IPS-18c (cell line): ENCODE data around the gene TBC1D22A.

Source experiments
- H3K4me3 ChIP-seq: 2 replicates; pipeline ENCODE4 v1.7.0; 2013; ENCODE audit warnings: low read depth, mild to moderate bottlenecking, low read length, moderate library complexity; ENCODE audit not compliant: insufficient read depth
- H3K9me3 ChIP-seq: one replicate; pipeline ENCODE4 v1.6.1; 2013; ENCODE audit warnings: mild to moderate bottlenecking, low read length, moderate library complexity; ENCODE audit not compliant: control insufficient read depth, insufficient read depth

The TBC1D22A gene

DNA sequence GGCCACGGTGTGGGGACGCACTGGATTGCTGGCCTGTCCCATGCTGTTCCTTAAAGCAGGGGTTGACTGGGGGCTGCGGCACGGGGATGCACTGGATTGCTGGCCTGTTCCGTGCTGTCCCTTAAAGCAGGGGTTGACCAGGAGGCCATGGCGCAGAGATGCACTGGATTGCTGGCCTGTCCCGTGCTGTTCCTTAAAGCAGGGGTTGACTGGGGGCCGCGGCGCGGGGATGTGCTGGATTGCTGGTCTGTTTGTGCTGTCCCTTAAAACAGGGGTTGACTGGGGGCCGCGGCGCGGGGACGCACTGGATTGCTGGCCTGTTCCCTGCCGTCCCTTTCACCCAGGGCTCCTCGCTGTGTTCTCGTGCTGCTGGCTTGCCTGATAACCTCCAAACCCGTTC, 383.4 kb downstream of the TBC1D22A start:
- no peaks in the 10 kb centered on the region for H3K9me3 ChIP-seq
- no peak overlapping the region for H3K4me3 ChIP-seq

DNA sequence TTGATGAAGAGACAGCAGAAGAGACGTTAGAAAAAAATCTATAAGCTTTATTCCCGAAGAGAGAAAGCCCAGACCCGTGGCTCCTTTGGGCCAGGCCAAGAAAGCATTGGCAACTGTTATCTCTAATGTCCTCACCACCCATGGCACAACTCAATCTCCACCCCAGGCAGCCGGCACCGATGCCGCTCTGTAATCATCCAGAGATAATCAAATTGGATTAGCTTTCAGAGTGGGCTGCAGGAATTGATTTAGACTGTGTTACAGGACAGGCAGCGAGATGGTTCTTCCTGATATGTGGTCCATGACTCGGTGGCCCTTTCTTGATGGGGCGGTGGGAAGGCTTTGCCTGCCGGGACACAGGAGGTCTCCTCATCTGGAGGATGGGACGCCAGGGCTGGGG, 383.9 kb downstream of the TBC1D22A start:
- no peak overlapping the region for H3K4me3 ChIP-seq
- H3K9me3 ChIP-seq: no peaks in the 10 kb centered on the region

DNA sequence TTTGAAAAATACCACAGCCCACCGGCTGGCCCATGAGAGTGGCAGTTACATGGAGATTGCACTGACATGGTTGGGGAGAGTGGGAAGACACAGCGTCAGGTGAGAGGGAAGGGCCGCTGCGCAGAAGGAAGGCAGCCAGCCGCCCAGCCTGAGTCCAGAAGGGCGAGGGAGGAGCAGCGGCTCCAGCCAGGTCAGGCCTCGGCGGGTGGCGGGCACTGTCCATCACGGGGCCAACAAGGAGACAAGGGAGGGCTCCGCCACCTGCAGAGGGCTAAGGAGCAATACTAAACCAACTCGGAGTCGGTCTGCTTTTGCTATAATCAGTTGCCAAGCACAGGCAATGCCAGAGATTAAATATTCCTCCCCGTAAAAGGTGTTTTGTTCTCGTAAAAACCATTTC, 384.5 kb downstream of the TBC1D22A start:
- H3K9me3 ChIP-seq: no peaks in the 10 kb centered on the region
- no peak overlapping the region for H3K4me3 ChIP-seq

DNA sequence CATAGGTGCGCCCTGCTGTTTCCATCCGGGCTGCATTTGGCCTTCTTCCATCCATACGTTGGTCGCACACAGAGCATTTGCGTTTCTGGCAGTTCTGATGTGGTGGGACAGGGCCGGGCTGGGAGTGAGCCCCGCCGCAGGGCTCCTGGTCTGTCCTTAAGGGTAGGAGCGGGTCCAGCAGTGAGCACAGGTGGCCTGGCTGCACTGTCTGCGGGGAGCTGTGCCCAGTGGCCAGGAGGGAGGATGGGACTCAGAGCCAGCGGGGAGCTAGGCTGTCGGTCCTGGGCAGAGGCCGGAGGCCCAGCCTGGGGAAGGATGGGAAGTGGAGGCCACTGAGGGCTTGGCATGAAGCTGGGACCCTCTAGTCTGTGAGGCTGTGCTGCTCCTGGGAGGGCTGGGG, 385.1 kb downstream of the TBC1D22A start:
- Histone ChIP-seq H3K4me3 (no peak overlapping the region), H3K9me3 (no peaks in the 10 kb centered on the region)

DNA sequence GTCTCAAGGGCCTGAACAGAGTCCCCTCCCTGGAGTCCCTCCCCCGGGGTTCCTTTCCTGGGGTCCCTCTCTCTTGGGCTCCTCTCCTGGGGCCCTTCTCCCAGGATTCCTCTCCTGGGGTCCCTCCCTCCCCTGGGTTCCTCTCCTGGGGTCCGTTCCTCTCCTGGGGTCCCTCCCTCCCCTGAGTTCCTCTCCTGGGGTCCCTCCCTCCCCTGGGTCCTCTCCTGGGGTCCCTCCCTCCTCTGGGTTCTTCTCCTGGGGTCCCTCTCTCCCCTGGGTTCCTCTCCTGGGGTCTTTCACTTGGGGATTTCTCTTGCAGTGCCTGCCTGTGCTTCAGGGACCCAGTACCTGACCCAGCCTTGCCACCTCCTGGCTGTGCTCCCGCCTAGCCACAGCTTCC, 386.1 kb downstream of the TBC1D22A start:
- no peaks in the 10 kb centered on the region for H3K9me3 ChIP-seq
- no peak overlapping the region for H3K4me3 ChIP-seq

DNA sequence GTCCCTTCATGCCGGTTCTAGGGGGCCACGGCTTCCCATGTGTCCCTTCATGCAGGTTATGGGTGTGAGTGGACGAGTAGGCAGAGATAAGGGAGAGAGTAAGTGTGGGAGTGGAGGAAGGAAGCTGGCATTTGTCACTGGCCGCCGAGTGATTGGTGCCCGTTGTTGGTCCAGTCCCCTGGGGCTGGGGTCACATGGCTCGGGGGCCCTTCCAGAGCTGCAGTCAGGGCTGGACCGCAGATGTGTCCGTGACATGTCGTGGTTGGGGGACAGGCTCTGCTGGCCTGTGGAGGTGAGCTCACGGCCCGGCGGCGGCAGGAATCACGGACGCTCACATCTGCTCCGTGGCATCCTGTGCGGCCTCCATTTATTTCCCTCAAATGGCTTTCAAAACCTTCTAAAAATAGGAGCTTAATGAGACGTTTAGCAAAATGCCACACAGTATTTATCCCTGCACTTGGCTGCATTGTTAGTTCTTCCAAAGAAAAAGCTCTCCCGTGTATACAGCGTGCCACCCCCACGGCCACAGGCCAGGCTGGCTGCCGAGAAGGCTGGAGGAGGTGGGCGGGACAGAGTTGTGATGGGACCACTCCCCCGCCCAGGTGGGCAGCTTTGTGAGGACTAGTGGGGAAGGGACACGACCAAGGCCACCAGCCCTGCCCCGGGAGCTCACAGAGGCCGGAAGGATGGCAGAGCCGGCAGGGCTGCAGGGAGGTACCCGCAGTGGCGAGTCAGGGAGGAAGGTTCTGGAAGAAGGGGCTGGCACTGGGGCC, 386.7 kb downstream of the TBC1D22A start:
- H3K4me3 ChIP-seq: no peak overlapping the region
- no peaks in the 10 kb centered on the region for H3K9me3 ChIP-seq

DNA sequence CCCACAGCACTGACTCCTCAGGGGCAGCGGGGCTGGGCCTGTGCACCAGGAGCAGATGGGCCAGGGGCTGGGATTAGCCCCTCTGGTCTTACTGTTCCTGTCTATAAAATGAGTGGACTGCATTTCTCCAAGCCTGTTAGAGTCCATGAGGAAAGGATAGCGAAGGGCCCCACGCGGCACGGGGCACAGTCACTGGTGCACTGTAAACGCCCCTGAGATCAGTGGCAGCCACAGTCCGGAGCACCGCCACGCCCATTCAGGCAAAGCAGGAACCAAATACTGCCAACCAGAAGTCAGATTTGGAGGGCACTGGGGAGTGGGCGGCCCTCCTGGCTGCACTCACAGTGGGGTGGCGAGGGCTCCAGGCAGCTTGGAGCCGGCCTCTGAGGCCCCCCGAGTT, 387.5 kb downstream of the TBC1D22A start:
- Histone ChIP-seq H3K4me3 (no peak overlapping the region), H3K9me3 (no peaks in the 10 kb centered on the region)

DNA sequence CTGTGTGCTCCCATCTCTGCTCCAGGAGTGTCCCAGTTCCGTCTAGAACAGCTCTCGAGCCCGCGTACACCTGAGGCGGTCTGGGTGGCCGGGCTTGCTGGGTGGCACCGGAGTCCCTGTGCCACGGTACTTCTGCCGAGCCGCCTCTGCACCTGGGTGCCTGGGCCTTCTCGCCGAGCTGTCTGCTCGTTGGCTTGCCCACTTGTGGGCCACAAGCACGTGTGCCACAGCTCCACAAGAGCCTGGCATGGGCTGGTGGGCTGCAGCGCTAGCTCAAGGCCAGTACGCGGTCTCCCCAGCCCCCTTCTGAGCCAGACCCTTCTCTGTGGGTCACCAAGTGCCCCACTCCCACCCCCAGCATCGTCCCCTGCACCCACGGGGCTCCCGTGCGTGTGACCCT, 388.0 kb downstream of the TBC1D22A start:
- Histone ChIP-seq H3K4me3 (no peak overlapping the region), H3K9me3 (no peaks in the 10 kb centered on the region)

DNA sequence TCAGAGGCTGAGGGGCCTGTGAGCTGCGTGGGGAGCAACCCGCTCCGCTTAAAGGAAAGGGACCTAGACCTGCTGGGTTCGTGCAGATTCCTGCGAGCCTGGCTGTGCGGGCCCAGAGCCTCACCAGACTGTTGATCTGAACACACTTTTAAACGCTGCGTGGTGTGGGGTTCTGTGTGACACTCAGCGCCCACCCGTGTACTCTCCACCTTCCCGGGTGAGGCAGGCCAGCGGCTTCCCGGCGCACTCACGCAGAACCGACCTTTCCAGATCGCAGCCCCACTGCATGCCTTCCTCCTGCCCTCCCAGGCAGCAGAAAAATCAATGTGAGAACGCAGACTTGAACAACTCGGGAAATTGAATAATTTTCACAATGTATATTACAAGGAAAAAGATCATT, 388.6 kb downstream of the TBC1D22A start:
- no peak overlapping the region for H3K4me3 ChIP-seq
- H3K9me3 ChIP-seq: no peaks in the 10 kb centered on the region

DNA sequence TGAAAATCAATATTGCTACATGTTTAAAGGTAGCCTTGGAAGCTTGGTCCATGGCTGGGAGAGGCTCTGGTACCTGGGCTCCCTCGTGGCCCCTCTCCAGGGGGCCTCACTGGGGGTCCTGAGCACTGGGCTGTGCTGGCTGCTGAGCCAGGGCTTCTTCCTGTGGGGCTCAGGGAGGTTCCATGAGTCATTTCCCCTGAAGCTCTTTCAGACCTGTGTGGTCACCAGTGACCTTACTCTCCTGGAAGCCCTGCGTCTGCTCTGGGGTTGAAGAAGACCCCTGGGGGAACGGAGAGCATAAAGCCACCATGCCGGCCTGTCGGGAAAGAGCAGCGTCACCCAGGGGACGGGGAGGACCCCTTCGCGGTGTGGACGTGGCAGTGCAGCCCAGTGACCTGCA, 389.0 kb downstream of the TBC1D22A start:
- no peak overlapping the region for H3K4me3 ChIP-seq
- no peaks in the 10 kb centered on the region for H3K9me3 ChIP-seq

DNA sequence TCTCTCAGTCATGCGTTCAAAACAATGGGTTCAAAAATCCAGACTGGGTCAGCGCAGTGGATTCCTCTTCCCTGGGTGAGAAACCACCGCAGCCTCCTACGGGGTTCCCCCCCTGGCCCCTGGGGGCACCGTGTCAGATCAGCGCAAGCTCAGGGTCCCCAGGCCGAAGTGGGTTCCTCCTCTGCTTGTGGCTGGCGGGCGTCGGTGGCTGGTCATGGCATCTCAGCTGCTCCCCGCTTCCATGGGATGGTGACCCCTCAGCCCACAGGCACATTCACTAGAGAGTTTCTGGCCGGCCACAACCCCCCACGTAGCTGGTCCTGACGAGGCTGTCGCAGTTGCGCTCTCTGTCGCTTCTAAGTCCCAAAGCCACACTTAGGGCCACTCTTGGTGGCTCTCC, 389.8 kb downstream of the TBC1D22A start:
- no peaks in the 10 kb centered on the region for H3K9me3 ChIP-seq
- no peak overlapping the region for H3K4me3 ChIP-seq

DNA sequence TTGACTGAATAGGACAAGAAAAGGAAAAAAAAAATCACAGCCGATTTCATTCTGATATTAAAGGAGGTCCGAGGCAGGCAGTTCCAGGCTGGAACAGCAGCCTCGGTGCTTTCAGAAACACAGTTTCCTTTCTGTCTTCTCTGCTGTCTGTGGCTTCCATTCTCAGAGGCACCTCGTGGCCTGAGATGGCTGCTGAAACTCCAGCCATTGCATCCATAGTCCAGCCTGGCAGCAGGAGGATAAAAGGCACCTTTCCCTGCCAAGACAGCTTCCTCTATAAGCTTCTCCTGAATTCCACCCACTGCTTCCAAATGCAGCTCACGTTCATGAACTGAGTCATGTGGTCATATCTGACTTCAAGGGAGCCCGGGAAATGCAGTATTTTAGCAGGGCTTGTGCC, 390.5 kb downstream of the TBC1D22A start:
- Histone ChIP-seq H3K4me3 (no peak overlapping the region), H3K9me3 (no peaks in the 10 kb centered on the region)

DNA sequence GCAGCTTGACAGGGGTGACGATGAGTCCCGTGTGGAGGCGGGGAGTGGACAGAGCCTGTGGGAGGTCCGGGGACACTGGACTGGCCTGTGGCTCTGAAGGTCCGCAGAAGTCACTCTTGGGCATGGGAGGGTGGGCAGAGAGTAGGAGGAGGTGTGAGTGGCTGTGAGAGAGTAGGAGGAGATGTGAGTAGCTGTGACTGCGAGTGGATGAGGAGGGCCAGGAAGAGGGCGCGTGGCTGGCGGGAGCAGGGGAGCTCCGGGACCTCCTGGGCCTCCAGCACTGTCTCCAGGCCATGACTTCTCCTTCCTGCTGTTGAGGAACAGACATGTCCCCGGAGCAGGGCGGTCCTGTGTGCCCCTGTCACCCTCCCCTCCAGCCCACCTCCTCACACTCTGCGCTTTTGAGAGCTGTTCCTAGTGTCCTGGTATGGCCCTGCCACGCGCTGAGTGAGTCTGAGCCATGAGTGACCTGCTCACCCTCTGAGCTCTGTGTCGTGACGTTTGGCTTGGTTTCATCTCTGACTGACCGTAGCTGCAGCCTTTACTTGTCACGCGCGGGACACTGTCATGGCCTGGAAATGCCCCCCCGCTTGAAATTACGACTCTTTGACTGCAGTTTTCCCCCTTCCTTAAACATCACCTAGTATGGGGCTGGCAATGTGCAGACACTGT, 391.5 kb downstream of the TBC1D22A start:
- no peak overlapping the region for H3K4me3 ChIP-seq
- no peaks in the 10 kb centered on the region for H3K9me3 ChIP-seq

DNA sequence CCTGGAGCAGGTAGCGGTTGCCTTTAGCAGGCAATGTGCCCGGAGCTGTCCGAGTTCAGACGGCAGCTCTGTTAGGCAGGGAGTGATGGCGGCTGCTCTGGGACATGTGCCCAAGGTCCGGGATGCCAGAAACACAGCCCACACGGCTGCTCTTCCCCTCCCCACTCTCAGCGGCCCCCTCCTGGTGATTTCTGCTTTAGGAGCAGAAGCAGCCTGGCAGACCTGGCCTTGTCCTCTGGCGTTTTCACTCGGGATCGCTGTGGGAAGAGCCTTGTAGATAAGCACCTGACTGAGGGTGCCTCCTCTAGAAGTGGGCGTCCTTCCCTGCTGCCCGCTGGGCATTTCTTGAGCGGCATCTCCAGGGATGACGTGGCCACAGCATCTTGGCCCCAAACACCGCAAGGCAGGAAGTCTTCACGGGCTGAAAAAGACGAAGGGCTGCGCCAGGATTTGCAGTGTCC, 392.2 kb downstream of the TBC1D22A start:
- Histone ChIP-seq H3K9me3 (no peaks in the 10 kb centered on the region), H3K4me3 (no peak overlapping the region)

DNA sequence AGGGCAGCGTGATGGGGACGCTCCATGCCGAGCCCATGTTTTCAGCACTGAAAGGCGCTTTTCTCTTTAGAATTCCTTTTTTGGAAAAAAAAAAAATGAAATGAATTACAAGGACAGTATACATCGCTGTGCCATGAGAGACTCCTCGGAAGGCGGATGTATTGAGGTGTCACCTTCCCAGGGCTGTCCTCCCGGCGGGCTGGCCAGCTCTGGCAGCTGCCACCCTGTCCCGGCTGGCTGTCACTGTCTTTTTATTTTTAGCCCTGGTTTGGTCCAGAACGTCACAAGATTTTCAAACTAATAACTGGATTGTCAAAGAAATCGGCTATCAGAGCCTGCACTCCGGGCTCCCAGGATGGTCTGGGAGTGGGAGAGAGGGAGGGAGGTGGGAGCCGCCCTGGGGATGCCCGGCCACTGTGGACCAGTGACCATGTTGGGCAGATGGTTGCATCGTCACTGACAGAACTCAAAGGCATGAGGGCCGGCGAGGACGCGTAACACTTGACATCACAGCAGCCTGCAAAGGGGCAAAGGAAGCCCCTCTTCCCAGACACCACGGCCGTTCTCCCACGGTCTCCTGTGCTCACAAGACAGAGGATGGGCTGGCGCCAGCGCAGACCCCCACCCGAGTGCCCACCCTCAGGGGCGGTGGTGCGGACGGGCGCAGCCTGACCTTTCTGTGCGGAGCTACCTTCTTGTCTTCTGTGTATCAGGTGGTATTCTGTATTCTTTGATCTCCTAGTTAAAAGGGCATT, 392.9 kb downstream of the TBC1D22A start:
- Histone ChIP-seq H3K9me3 (no peaks in the 10 kb centered on the region), H3K4me3 (no peak overlapping the region)

DNA sequence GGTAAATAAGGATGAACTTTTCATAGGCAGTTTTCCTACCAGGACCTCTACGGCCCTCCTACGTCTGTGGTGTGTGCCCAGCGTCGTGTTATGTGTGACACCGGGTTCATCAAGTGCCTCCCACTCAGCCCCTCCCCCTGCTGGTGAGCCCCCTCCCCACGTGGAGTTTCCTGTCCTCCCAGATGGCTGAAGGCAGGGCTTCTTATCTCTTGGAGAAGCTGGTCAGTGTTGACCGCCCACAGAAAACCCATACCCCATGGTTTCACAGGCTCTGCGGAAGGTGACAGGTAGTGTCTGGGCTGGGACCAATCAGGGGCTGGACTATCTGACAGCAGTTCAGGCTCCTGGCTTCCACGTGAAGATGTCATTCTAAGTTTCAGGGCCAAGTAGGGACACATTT, 393.5 kb downstream of the TBC1D22A start:
- H3K4me3 ChIP-seq: no peak overlapping the region

DNA sequence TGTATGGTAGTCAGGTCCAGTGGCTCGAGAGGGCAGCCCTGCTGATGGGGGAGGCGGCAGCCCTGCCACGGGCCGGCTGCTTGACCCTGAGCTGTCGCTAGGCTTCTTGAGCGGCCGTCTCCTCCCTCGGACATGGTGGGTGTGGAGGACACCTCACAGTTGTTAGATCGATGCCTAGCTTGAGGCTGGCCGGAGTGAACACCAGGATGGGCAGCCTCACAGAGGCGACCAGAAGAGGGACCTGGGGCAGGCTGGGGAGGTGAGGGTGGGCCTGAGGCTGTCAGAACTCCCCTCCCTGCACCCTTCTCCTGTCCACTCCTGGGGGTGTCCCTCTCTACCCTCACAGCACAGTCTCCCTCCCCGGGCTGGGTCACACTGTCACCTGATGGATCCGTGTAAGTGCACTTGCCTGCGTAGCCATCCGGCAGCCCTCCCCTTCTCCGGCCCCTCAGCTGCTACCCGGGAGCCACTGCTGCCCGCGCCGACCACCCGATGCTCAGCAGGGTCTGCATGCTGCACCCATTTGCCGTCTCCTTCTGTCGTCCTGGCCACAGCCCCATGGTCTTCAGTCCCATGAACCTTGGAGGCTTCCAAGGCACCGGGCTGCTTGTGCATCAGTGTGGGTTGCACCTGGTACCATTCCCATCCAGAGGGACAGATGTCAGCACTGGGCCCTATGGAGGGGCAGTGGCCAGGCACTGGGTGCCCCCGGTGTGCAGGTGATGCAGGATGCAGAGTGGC, 394.1 kb downstream of the TBC1D22A start:
- Histone ChIP-seq H3K4me3 (no peak overlapping the region), H3K9me3 (no peaks in the 10 kb centered on the region)

More for the DNA sequence above, 393.5 kb downstream of the TBC1D22A start:
- H3K9me3 ChIP-seq: no peaks in the 10 kb centered on the region
